H9 (cell line): ENCODE results near the gene FBXO48. TPM values are rescaled to one million over a fixed set of nuclear protein-coding genes. Genes with fewer than 3 reads are reported as not detected.

Experiments used
- DNase-seq: peaks from one replicate; pipeline ENCODE4 v3.0.0-alpha.2; 2017
- H2AFZ ChIP-seq: one replicate; pipeline ENCODE4 v1.6.1; 2013; ENCODE audit warnings: mild to moderate bottlenecking, low read length, control low read depth, moderate library complexity
- H2AK5ac ChIP-seq: 2 replicates; pipeline ENCODE4 v1.6.1; 2013; ENCODE audit warnings: low read length, control low read depth, mixed read lengths; ENCODE audit not compliant: insufficient read length
- H2BK120ac ChIP-seq: one replicate; pipeline ENCODE4 v1.6.1; 2013; ENCODE audit warnings: low read depth, mild to moderate bottlenecking, low read length, control low read depth, inconsistent platforms; ENCODE audit not compliant: poor library complexity, severe bottlenecking
- H2BK12ac ChIP-seq: 2 replicates; pipeline ENCODE4 v1.6.1; 2013; ENCODE audit warnings: low read length, control low read depth, mixed read lengths, low read depth; ENCODE audit not compliant: insufficient read length
- H2BK15ac ChIP-seq: 2 replicates; pipeline ENCODE4 v1.6.1; 2013; ENCODE audit warnings: low read depth, low read length, control low read depth
- H2BK20ac ChIP-seq: one replicate; pipeline ENCODE4 v1.6.1; 2013; ENCODE audit warnings: low read depth, mild to moderate bottlenecking, low read length, control low read depth, inconsistent platforms; ENCODE audit not compliant: poor library complexity, severe bottlenecking
- H2BK5ac ChIP-seq: 2 replicates; pipeline ENCODE4 v1.6.1; 2013; ENCODE audit warnings: low read length, control low read depth, mixed read lengths; ENCODE audit not compliant: insufficient read length
- H3K14ac ChIP-seq: 2 replicates; pipeline ENCODE4 v1.6.1; 2013; ENCODE audit warnings: low read length, control low read depth; ENCODE audit not compliant: insufficient read depth
- H3K18ac ChIP-seq: 2 replicates; pipeline ENCODE4 v1.6.1; 2013; ENCODE audit warnings: low read depth, mild to moderate bottlenecking, mixed read lengths, low read length, control low read depth; ENCODE audit not compliant: insufficient read length
- H3K23ac ChIP-seq: 2 replicates; pipeline ENCODE4 v1.6.1; 2013; ENCODE audit warnings: low read length, control low read depth, mixed read lengths, low read depth; ENCODE audit not compliant: insufficient read length
- H3K23me2 ChIP-seq: 2 replicates; pipeline ENCODE4 v1.6.1; 2013; ENCODE audit warnings: low read depth, mild to moderate bottlenecking, mixed read lengths, low read length, control low read depth; ENCODE audit not compliant: insufficient read length, poor library complexity, severe bottlenecking
- H3K27ac ChIP-seq: 2 replicates; pipeline ENCODE4 v1.5.1; 2013; ENCODE audit warnings: low read length, control low read depth, mixed read lengths, low read depth; ENCODE audit not compliant: insufficient read length
- H3K27me3 ChIP-seq: 2 replicates; pipeline ENCODE4 v1.6.1; 2013; ENCODE audit warnings: low read length, control low read depth, inconsistent platforms; ENCODE audit not compliant: insufficient read depth
- H3K4ac ChIP-seq: 2 replicates; pipeline ENCODE4 v1.6.1; 2013; ENCODE audit warnings: low read depth, mild to moderate bottlenecking, control low read depth, inconsistent platforms, low read length, moderate library complexity
- H3K4me1 ChIP-seq: 2 replicates; pipeline ENCODE4 v1.6.1; 2013; ENCODE audit warnings: low read length, control low read depth, inconsistent platforms; ENCODE audit not compliant: insufficient read depth
- H3K4me2 ChIP-seq: 2 replicates; pipeline ENCODE4 v1.6.1; 2013; ENCODE audit warnings: low read length, control low read depth, mixed read lengths; ENCODE audit not compliant: insufficient read length, insufficient read depth
- H3K56ac ChIP-seq: 2 replicates; pipeline ENCODE4 v1.6.1; 2013; ENCODE audit warnings: low read depth, mild to moderate bottlenecking, mixed read lengths, low read length, control low read depth; ENCODE audit not compliant: insufficient read length
- H3K79me1 ChIP-seq: 2 replicates; pipeline ENCODE4 v1.6.1; 2013; ENCODE audit warnings: low read depth, mild to moderate bottlenecking, moderate library complexity, low read length, control low read depth, inconsistent platforms; ENCODE audit not compliant: insufficient read depth, poor library complexity, severe bottlenecking
- H3K79me2 ChIP-seq: 2 replicates; pipeline ENCODE4 v1.6.1; 2013; ENCODE audit warnings: low read length, control low read depth, inconsistent platforms; ENCODE audit not compliant: insufficient read depth
- H3K9ac ChIP-seq: 2 replicates; pipeline ENCODE4 v1.6.1; 2013; ENCODE audit warnings: low read length, control low read depth, mixed read lengths; ENCODE audit not compliant: insufficient read length; ENCODE audit errors: extremely low read depth
- H3K9me3 ChIP-seq: one replicate; pipeline ENCODE4 v1.6.1; 2013; ENCODE audit warnings: low read depth, low read length, inconsistent platforms; ENCODE audit not compliant: control insufficient read depth
- H3T11ph ChIP-seq: one replicate; pipeline ENCODE4 v1.6.1; 2013; ENCODE audit warnings: mild to moderate bottlenecking, low read length, control low read depth, inconsistent platforms
- H4K20me1 ChIP-seq: one replicate; pipeline ENCODE4 v1.6.1; 2013; ENCODE audit not compliant: control insufficient read depth, insufficient read length, insufficient read depth
- H4K5ac ChIP-seq: 2 replicates; pipeline ENCODE4 v1.6.1; 2013; ENCODE audit warnings: low read depth, mild to moderate bottlenecking, mixed read lengths, low read length, control low read depth; ENCODE audit not compliant: insufficient read length
- H4K8ac ChIP-seq: replicated peaks from 2 replicates; pipeline ENCODE4 v1.6.1; 2013; ENCODE audit warnings: low read length, control low read depth, mixed read lengths, low read depth; ENCODE audit not compliant: insufficient read length
- H4K91ac ChIP-seq: 2 replicates; pipeline ENCODE4 v1.6.1; 2013; ENCODE audit warnings: low read depth, mild to moderate bottlenecking, moderate library complexity, mixed read lengths, low read length, control low read depth; ENCODE audit not compliant: insufficient read length
- H3K27ac Mint-ChIP-seq, 3 experiments: 2 replicates in 2 of 3; 3 replicates in 1 of 3; pipeline ENCODE4 v1.8.0; 2020 to 2021; ENCODE audit warnings: mixed read lengths in 3 of 3, mild to moderate bottlenecking in 1 of 3, moderate library complexity in 1 of 3
- H3K27me3 Mint-ChIP-seq: 2 replicates; pipeline ENCODE4 v1.8.0; 2021; ENCODE audit warnings: low read depth, mild to moderate bottlenecking, moderate library complexity, mixed read lengths
- H3K36me3 Mint-ChIP-seq, 3 experiments: 2 replicates in 2 of 3; 3 replicates in 1 of 3; pipeline ENCODE4 v1.8.0; 2020 to 2021; ENCODE audit warnings: low read depth in 3 of 3, mixed read lengths in 3 of 3; ENCODE audit not compliant: insufficient read depth in 1 of 3
- H3K4me1 Mint-ChIP-seq, 2 experiments: 2 replicates each; pipeline ENCODE4 v1.8.0; 2020; ENCODE audit warnings: mixed read lengths in 2 of 2
- H3K4me3 Mint-ChIP-seq, 2 experiments: 2 replicates in 1 of 2; 3 replicates in 1 of 2; pipeline ENCODE4 v1.8.0; 2020 to 2021; ENCODE audit warnings: mild to moderate bottlenecking in 2 of 2, mixed read lengths in 2 of 2, moderate library complexity in 1 of 2
- H3K9me3 Mint-ChIP-seq, 2 experiments: 2 replicates in 1 of 2; 3 replicates in 1 of 2; pipeline ENCODE4 v1.8.0; 2020; ENCODE audit warnings: mild to moderate bottlenecking in 2 of 2, mixed read lengths in 2 of 2, moderate library complexity in 1 of 2
- WGBS: extraction: QIAGEN DNeasy Blood & Tissue Kit; methylation state at CpG from one replicate; pipeline ENCODE4 v1.1.7; 2013; ENCODE audit warnings: missing lambda C conversion rate, low lambda C conversion rate, mixed read lengths; ENCODE audit not compliant: insufficient read length; ENCODE audit errors: extremely low coverage; 5-methylcytosine and 5-hydroxymethylcytosine counted together
- total RNA-seq: library from RNA; stranded (reverse); gene quantifications from 2 replicates; pipeline ENCODE4 v1.2.1, GENCODE V29; 2021
- TF ChIP-seq, protein P1 (sequence below): fragments of 200-600 bp; sonication (generic); conservative IDR thresholded peaks from 3 replicates; pipeline ENCODE4 v1.8.0; 2021; ENCODE audit warnings: antibody characterized with exemption, mild to moderate bottlenecking

The FBXO48 gene
- total RNA-seq, 1 experiment from 2014 or later: 1.4 TPM

DNA sequence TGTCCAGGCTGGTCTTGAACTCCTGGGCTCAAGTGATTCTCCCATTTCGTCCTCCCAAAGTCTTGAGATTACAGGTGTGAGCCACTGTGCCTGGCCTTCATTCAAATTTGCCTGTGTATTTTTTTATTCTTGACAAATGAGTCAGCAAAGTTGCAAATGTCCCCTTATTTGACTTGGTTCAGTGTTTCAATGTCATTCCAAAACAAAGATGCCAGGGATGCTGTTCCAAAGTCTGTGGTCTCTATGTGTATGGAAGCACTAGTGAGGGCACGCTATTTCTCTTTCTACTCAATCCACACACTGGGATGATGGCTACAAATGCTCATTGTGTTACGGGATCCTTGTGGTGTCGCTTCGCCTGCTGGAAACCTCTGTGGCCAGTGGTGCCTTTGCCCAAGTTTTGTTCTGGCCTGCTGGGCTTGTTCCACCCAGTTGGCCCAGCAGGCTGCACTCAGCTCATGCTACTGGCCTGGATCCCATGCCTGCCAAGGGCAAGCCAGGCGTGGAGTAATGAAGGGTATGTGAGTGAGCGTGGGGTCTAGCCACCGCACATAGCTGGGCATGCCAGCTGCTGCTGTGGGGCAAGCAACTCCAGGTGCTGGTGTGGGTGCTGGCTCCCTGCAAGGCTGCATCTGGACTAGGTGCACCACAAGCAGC lies 35.6 kb downstream of the FBXO48 start:
- Histone ChIP-seq H3K4me2 (no peak overlapping the region), H3K79me2 (no peaks in the 10 kb centered on the region), H3K18ac (no peak overlapping the region), H3K56ac (no peak overlapping the region), H3T11ph (no peak overlapping the region), H4K20me1 (no peaks in the 10 kb centered on the region), H2AFZ (no peak overlapping the region), H4K91ac (no peak overlapping the region), H3K27ac (no peak overlapping the region), H3K9me3 (no peaks in the 10 kb centered on the region), H3K79me1 (no peaks in the 10 kb centered on the region), H3K23me2 (no peaks in the 10 kb centered on the region), H3K4ac (no peak overlapping the region), H3K27me3 (no peaks in the 10 kb centered on the region), H4K8ac (no peak overlapping the region), H4K5ac (no peak overlapping the region), H2BK5ac (no peak overlapping the region), H2BK20ac (no peak overlapping the region), H3K23ac (no peak overlapping the region), H2BK15ac (no peak overlapping the region), H2AK5ac (no peak overlapping the region), H2BK120ac (no peak overlapping the region), H3K14ac (no peak overlapping the region), H3K9ac (no peak overlapping the region), H2BK12ac (no peak overlapping the region), H3K4me1 (no peaks in the 10 kb centered on the region; the same call in 1 of the 2 replicates)
- Mint-ChIP-seq H3K27ac (no peak overlapping the region), H3K4me1 (peaks cover 0 to 4% of the 10 kb centered on the region in 2 experiments; a peak in 3 of 4 replicates), H3K9me3 (no peaks in the 10 kb centered on the region; a peak in 3 of 5 replicates), H3K4me3 (no peak overlapping the region), H3K27me3 (no peaks in the 10 kb centered on the region), H3K36me3 (no peaks in the 10 kb centered on the region)
- DNase-seq: no peak
- TF ChIP-seq, protein P1, sequence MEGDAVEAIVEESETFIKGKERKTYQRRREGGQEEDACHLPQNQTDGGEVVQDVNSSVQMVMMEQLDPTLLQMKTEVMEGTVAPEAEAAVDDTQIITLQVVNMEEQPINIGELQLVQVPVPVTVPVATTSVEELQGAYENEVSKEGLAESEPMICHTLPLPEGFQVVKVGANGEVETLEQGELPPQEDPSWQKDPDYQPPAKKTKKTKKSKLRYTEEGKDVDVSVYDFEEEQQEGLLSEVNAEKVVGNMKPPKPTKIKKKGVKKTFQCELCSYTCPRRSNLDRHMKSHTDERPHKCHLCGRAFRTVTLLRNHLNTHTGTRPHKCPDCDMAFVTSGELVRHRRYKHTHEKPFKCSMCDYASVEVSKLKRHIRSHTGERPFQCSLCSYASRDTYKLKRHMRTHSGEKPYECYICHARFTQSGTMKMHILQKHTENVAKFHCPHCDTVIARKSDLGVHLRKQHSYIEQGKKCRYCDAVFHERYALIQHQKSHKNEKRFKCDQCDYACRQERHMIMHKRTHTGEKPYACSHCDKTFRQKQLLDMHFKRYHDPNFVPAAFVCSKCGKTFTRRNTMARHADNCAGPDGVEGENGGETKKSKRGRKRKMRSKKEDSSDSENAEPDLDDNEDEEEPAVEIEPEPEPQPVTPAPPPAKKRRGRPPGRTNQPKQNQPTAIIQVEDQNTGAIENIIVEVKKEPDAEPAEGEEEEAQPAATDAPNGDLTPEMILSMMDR: no peak
- WGBS: no CpG with 5 or more reads among the region's 8 CpGs
